Hindlimb muscle (tissue), 1 donor: ENCODE data around the gene C1QTNF5. TPM values are rescaled to one million over a fixed set of nuclear protein-coding genes. Genes with fewer than 3 reads are reported as not detected.

Experiments
- DNase-seq: peaks from one replicate; pipeline ENCODE4 v3.0.0-alpha.2; 2013
- polyA plus RNA-seq: library from polyadenylated mRNA; unstranded; fragments of 120-200 nt; gene quantifications from one replicate; pipeline ENCODE4 v1.2.1, GENCODE V29; 2013; ENCODE audit not compliant: insufficient read length

Gene C1QTNF5
- polyA plus RNA-seq, 1 donor: 27.6 TPM

- no peak for DNase-seq
Measured at GRCh38 chr11:119316729-119317591, 23.7 kb downstream of the C1QTNF5 start, which contains the start of gene MCAM. Gene MCAM, minus strand, starts transcription at chr11:119317130. Its CDS starts 29 bp downstream, at chr11:119317101.

DNA sequence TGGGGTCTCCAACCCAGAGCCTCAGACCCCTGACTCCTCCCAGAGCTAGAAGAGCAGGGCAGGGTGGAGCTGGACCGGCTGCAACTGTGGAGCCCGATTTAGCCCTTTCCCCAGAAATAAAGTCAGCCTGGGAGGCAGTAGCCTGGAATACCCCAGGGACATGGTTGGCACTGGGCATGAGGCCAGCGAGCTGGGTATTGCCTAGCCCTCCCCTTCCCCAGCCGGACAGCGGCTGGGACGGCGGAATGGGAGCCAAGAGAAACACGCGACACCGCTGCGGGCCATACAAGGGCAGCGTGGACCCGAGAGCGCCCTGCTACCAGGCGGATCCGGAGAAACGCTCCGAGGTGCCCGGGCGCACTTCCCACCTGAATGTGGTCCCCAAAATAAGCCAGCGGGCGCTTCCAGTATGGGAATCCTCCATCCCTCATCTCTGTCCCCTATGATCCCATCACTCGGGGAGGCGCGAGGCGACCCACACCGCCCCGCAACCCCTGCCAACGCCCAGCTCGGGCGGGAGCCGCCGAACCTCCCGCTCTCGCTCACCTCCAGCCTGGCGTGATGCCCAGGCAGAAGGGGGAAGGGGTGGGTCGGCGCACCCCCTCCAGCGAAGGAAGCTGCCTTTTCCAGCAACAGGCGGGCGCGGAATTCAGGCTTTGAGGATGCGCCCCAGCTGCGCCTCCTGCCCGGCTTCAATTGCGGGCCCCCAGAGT lies 24.5 kb downstream of the C1QTNF5 start:
- peak; percentile 50 for DNase-seq

- DNase-seq: no peak
Measured at GRCh38 chr11:119315131-119316015, 25.3 kb downstream of the C1QTNF5 start.

DNA sequence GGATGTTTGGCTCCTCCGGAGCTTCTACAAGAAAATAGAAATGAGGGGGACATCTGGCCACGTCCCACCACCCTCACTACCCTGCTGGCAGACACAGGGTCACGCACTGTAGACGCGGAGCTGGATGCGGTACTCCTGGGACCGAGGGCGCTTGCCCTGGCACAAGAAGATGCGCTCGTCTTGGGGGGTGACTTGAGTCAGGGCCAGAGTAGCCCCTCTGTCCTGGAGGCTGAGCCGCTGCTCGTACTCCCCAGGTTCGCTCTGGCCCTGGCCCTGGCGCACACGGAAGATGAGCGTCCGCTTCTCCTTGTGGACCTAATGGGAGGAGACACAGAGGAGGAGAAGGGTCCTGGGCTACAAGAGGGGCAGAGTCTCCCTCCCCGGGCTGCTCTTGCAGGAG lies 26.0 kb downstream of the C1QTNF5 start:
- DNase-seq: no peak

DNA sequence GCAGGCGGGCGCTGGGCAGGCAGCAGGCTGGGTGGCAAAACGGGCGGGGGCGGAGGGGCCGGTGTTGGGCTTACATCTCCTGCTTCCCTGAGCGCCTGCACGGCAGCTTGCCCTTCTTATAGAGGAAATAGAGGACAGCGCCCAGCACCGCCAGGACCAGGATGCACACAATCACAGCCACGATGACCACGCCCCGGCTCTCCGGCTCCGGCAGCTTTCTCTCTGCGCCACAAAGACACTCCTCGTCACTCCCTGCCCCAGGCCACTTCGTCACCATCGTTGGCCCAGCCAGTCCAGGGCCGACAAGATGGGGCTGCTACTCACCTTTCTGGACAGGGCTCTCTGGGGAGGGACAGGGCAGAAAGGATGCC lies 30.0 kb downstream of the C1QTNF5 start:
- DNase-seq: no peak

DNA sequence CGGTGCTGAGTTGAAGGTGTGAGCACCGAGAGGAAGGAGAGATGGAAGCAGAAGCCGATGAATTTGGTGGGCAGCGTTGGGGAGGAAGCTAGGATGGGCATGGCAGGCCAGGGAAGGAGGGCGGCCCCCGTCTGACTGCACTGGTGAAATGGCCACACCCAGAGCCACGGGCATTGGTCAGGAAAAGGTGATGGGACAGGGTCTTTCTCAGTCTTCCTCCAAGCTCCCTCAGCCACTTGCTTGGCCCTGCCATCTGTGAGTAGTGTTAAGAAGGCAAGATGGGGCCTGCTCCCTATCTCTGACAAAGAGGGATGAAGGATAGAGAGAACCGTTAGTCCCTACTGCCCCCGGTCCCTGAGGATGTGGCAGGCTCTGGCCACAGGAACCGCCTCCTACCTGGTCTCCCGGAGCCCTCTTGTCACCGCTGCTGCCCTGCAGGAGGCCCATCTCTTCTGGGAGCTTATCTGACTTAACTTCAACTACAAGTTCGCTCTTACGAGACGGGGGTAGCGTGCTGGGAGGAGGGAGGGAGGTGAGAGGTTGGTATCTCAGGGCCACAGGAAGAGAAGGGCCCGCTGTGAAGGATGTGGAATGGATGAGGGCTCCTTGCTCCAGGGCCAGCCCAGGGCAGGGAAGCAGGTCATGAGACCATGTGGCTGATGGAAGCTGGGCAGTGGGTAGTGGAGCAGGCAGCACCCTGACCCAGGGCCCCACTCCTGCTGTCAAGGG lies 30.6 kb downstream of the C1QTNF5 start:
- DNase-seq: no peak

DNA sequence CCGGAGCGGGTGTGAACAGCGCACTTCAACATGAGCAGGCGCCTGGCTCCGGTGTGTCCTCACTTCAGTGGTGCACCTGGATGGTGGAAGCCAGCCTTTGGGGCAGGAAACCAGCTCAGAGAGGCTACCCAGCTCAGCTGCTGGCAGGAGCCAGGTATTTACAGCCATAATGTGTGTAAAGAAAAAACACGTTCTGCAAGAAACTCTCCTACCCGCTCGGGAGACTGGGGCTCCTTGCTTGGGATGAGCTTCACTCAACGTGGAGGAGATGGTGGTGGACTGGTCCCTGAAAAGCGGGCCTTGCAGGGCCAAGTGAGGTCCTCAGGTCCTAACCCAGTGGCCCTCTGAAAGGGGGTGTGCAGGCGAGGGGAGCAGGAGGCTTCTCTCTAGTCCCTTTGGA lies 31.3 kb downstream of the C1QTNF5 start:
- DNase-seq: no peak

DNA sequence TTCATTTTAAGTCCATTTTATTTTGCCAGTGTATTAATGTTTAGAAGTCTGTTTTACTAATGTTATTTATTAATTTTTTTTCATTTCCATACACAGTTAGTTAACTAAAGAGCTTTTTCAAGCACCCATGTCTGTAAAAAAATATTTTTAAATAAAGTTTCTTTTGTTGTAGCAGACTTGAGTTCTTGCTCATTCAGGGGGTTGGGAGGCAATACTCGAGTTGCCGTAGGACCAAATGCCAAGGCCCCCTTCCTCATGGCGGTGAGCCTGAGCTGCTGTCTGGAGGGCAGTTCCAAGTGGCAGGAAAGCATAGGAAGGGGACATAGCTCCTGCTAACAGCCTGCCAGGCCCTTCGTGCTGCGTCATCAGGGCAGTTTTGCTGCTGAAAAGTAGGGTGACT lies 32.7 kb downstream of the C1QTNF5 start:
- no peak for DNase-seq

GRCh38 chr11:119307219-119307618 lies 33.5 kb downstream of the C1QTNF5 start:
- DNase-seq: no peak

- no peak for DNase-seq
Measured at GRCh38 chr11:119306373-119306890, 34.3 kb downstream of the C1QTNF5 start.

GRCh38 chr11:119305556-119306372 lies 34.9 kb downstream of the C1QTNF5 start:
- no peak for DNase-seq

GRCh38 chr11:119303227-119303718 lies 37.4 kb downstream of the C1QTNF5 start:
- no peak for DNase-seq

DNA sequence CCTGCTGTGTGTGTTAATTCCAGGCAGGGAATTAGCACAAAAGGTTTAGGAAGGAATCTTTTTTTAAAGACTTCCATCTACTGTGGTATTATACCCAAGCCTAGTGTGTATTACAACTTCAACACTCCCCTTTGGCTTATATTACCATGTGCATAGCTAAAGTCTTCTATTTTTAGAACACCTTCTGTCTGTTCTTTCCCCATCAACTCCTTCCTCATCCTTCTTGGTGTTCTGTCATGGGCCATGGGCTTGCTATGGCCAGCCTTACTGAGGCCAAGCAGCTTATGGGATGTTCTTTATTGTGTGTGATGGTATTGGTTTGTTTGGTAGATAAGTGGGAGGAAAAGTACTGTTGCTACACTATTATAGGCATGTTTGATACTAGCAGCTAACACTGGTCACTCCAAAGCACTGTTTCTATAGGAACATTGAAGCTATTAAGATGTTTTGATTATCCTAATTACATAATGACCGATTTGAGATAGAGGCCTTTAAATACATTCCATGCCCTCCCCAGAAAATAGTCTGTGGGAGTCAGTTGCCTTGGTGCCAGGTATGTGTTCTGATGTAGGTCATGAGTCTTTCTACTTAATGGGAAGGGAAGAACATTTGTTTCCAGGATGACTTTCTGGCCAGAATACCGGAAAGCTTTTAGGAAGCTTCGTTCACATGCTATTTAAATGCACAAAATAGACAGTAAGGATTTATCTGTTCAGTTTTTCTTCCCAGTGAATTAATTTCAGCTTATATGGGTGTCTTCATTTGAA lies 40.3 kb downstream of the C1QTNF5 start:
- DNase-seq: no peak

DNA sequence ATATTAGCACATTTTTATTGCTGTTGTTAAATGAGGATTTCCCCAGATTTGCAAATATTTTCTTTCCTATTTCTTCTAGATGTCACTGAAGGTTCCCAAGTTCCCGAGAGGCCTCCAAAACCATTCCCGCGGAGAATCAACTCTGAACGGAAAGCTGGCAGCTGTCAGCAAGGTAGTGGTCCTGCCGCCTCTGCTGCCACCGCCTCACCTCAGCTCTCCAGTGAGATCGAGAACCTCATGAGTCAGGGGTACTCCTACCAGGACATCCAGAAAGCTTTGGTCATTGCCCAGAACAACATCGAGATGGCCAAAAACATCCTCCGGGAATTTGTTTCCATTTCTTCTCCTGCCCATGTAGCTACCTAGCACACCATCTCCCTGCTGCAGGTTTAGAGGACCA lies 41.3 kb downstream of the C1QTNF5 start:
- DNase-seq: no peak

GRCh38 chr11:119298726-119299125 lies 42.0 kb downstream of the C1QTNF5 start:
- DNase-seq: peak; percentile 59

- DNase-seq: no peak
Measured at GRCh38 chr11:119297938-119298337, 42.7 kb downstream of the C1QTNF5 start.

DNA sequence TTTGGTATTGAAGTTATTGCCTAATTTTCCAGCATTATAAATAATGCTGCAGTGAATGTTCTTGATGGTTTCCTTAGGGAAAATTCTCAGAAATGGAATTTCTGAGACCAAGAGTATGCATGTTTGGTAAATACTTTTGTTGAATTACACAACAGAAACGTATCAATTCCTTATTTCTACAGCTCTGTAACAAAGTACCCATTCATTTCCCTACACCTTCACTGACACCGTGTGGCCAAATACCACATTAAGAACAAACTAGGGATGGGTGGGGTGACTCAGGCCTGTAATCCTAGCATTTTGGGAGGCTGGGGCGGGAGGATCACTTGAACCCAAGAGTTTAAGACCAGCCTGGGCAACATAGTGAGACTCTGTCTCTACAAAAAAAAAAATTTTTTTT lies 45.5 kb downstream of the C1QTNF5 start:
- no peak for DNase-seq

DNA sequence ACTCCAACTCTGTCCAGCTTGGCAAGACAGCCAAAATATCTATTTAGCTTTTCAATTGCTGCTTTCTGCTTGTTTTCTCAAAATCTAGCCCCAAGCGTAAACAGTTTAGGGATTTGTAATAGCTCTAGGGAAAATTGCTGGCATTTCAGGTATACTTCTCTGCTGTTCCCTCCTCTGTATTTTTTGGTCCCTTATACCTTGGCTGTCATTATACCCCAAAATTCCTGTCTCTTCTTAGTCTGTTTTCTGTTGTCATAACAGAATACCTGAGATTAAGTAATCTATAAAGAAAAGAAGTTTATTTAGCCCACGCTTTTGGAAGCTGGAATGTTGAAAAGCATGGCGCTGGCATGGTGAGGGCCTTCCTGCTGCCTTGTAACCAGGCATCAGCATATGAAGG lies 47.2 kb downstream of the C1QTNF5 start:
- no peak for DNase-seq

- DNase-seq: no peak
Measured at GRCh38 chr11:119290894-119291497, 49.7 kb downstream of the C1QTNF5 start.
